LNCAP (cell line): ENCODE measurements around the gene MTHFD2L.

ENCODE experiments used
- CTCF ChIP-seq: fragments of 450-650 bp; IDR thresholded peaks from 2 replicates; pipeline ENCODE4 v1.5.1; 2017; ENCODE audit warnings: mild to moderate bottlenecking

The MTHFD2L gene

DNA sequence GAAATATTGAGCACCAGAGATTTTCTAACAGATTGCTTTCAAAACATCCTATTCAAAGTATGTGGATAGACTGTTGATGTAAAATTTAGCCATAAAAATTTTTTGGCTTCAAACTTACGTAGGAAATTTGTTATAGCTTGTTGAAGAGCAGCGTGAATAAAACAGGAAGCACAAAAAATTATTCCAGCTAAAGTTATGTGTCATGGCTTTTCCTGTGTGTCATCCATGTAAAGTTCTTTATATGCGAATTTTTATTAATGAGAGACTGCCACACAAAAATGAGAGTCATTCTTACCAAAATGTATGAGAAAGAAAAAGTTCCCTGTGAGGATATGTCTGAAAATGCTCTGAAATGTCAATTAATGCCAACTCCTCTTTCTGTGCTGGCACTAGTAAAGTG lies 169.8 kb downstream of the MTHFD2L start:
- TF ChIP-seq CTCF = no peak

DNA sequence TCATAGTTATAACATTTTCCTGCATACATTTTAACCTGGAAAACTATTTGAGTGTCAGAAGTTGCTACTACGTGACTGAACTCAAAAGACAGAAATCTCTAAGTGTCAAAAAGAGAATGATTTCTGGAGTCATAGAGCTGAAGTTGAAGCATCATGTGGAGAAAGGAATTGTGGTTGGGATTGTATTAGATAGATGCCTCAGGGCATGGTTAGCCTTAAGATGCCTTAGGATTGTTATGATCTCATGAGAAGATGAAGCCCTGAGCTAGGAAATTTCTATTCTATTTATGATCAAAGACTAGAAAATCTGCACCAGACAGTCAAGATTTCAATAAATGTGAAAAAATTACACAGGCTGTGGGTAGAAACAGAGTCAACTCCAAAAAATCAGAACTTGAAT lies 170.6 kb downstream of the MTHFD2L start:
- TF ChIP-seq CTCF = no peak

DNA sequence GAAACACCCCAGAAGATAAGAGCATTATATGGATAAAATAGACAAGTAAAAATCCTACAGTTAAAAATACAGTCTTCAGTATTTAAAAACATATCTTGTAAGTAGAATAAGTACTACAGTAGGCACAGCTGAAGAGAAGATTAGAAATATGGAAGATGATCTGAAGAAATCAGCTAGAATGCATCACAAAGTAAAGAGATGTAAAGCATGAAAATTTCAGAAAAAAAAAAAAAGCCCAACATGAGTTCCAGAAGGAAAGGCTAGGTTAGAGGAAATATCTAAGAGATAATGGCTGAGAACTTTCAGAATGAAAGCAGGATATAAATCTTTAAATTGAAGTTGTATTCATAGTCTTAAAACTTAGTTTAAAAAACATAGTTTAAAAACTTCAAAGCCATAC lies 171.4 kb downstream of the MTHFD2L start:
- TF ChIP-seq CTCF = no peak

- no peak for TF ChIP-seq CTCF
Measured at GRCh38 chr4:74330295-74330750, 172.4 kb downstream of the MTHFD2L start.

GRCh38 chr4:74331252-74331651 lies 173.3 kb downstream of the MTHFD2L start:
- TF ChIP-seq CTCF = no peak

DNA sequence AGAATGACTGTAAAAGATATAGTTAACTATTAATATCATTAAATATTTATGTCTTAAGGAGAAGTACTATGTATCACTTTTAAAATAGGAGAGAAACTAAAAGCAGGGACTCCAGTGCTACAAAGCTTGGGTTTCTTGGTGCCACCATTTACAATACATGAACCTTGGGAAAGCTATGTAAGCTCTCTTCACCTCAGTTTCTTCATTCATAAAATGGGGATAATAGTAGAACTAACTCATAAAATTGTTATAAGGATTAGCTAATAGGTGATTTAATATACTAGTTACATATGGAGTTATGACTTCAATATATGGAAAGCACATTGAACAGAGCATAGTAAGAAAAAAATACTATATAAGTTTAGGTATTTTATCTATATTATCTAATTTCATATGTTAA lies 174.0 kb downstream of the MTHFD2L start:
- TF ChIP-seq CTCF = no peak

GRCh38 chr4:74334636-74335035 lies 176.7 kb downstream of the MTHFD2L start:
- no peak for TF ChIP-seq CTCF

GRCh38 chr4:74335341-74336021 lies 177.6 kb downstream of the MTHFD2L start:
- TF ChIP-seq CTCF = no peak
